Kidney (tissue), 14 donors: ENCODE data around the gene TCF4. TPM values are rescaled to one million over a fixed set of nuclear protein-coding genes. Genes with fewer than 3 reads are reported as not detected.

Experiments
- DNase-seq, 5 donors: peaks; one replicate each; pipeline ENCODE4 v3.0.0-alpha.2; 2013 to 2020
- FAIRE-seq: peaks from 2 replicates; lab custom pipeline; 2012; peaks lifted over from hg19 to GRCh38; lab: Jason Lieb, UNC
- H3K27ac ChIP-seq, 2 donors: one replicate each; pipeline ENCODE4 v1.7.0; 2013; ENCODE audit warnings: low read depth in 2 of 2, low read length in 2 of 2, inconsistent platforms in 1 of 2
- H3K27me3 ChIP-seq: one replicate; pipeline ENCODE4 v1.7.1; 2013; ENCODE audit warnings: low read length, inconsistent platforms; ENCODE audit not compliant: control insufficient read depth, insufficient read depth
- H3K36me3 ChIP-seq, 3 donors: one replicate each; pipeline versions ENCODE4 v1.7.0 to v1.7.1; 2013; ENCODE audit warnings: low read length in 3 of 3, control low read depth in 1 of 3, inconsistent platforms in 1 of 3; ENCODE audit not compliant: insufficient read depth in 3 of 3, control insufficient read depth in 2 of 3
- H3K4me1 ChIP-seq, 3 donors: one replicate each; pipeline versions ENCODE4 v1.7.0 to v1.7.1; 2013; ENCODE audit warnings: low read length in 3 of 3, inconsistent platforms in 1 of 3, low read depth in 1 of 3; ENCODE audit not compliant: control insufficient read depth in 2 of 3, insufficient read depth in 2 of 3
- H3K4me3 ChIP-seq, 3 donors: one replicate each; pipeline versions ENCODE4 v1.7.0 to v1.8.1; 2013; ENCODE audit warnings: low read length in 3 of 3, control low read depth in 1 of 3, inconsistent platforms in 1 of 3
- H3K9ac ChIP-seq, 3 donors: one replicate each; pipeline versions ENCODE4 v1.7.0 to v1.7.1; 2013; ENCODE audit warnings: low read length in 3 of 3, control low read depth in 1 of 3, inconsistent platforms in 1 of 3
- H3K9me3 ChIP-seq, 3 donors: one replicate each; pipeline versions ENCODE4 v1.7.0 to v1.7.1; 2013; ENCODE audit warnings: low read length in 3 of 3, control low read depth in 1 of 3, inconsistent platforms in 1 of 3; ENCODE audit not compliant: control insufficient read depth in 2 of 3, insufficient read depth in 1 of 3
- CTCF ChIP-seq: IDR thresholded peaks from 3 replicates; pipeline ENCODE4 v1.5.1; 2012; ENCODE audit warnings: mild to moderate bottlenecking, moderate library complexity, borderline replicate concordance; ENCODE audit not compliant: insufficient read depth; ENCODE audit errors: extremely low read depth
- intact Hi-C: fragments of 100-400 bp; cut with DNase I; formaldehyde crosslinking; loops from one replicate; pipeline ENCODE4 v1.11.1; 2022
- microRNA-seq: library from miRNA; unstranded; fragments of <30 nt; microRNA quantifications from one replicate; pipeline ENCODE4 v1.2.0, GENCODE V29; 2020
- polyA plus RNA-seq: library from polyadenylated mRNA; stranded (reverse); fragments of 350-450 nt; fragmentation: Illumina TruSeq; extraction: RNeasy Lipid Tissue Mini Kit (QIAGEN cat#74804); gene quantifications from one replicate; pipeline ENCODE4 v1.2.3, GENCODE V29; 2014; ENCODE audit warnings: low read depth, low replicate concordance; ENCODE audit not compliant: insufficient read depth
- total RNA-seq: library from RNA; stranded (reverse); fragmentation: NEBNext Ultra II Directional; extraction: Animal tissue kit (Norgen Biotek cat#: 25700); gene quantifications from one replicate; pipeline ENCODE4 v1.2.1, GENCODE V29; 2021
- donor health status: control.
- donor health status: control.
- donor health status: control.
- donor health status: control.
- donor health status: control.
- donor health status: DM: yes; HTN: yes; CAD: no.
- donor health status: Normal renal cell carcinoma (clear cell type).

TCF4 gene
- total and polyA plus RNA-seq, 2 donors from 2014 or later, result 4.4 to 60.3 TPM

- DNase-seq, result no peak
- Histone ChIP-seq H3K27ac (no peak overlapping the region), H3K4me3 (no peak overlapping the region), H3K9ac (no peak overlapping the region), H3K4me1 (no peaks in the 10 kb centered on the region), H3K36me3 (no peaks in the 10 kb centered on the region), H3K9me3 (no peaks in the 10 kb centered on the region), H3K27me3 (no peaks in the 10 kb centered on the region)
- TF ChIP-seq CTCF, result no peak
- FAIRE-seq, result no peak
- intact Hi-C loops, result no loop called here
Observed at GRCh38 chr18:55179835-55180234, 408.2 kb downstream of the TCF4 start.

GRCh38 chr18:55179425-55179824, 408.6 kb downstream of the TCF4 start:
- FAIRE-seq (no peak), DNase-seq (no peak)
- Histone ChIP-seq H3K9me3 (no peaks in the 10 kb centered on the region), H3K9ac (no peak overlapping the region), H3K27me3 (no peaks in the 10 kb centered on the region), H3K36me3 (no peaks in the 10 kb centered on the region), H3K4me3 (no peak overlapping the region), H3K27ac (no peak overlapping the region), H3K4me1 (no peaks in the 10 kb centered on the region)
- intact Hi-C loops, result no loop called here
- TF ChIP-seq CTCF, result no peak

- DNase-seq (no peak), FAIRE-seq (peak; percentile 8)
- no peak for TF ChIP-seq CTCF
- no peaks in the 10 kb centered on the region for H3K4me1 ChIP-seq
- intact Hi-C loops, result no loop called here
- no peak overlapping the region for H3K27ac ChIP-seq
- H3K36me3 ChIP-seq, result no peaks in the 10 kb centered on the region
- H3K9ac ChIP-seq, result no peak overlapping the region
- H3K4me3 ChIP-seq, result no peak overlapping the region
- no peaks in the 10 kb centered on the region for H3K9me3 ChIP-seq
- H3K27me3 ChIP-seq, result no peaks in the 10 kb centered on the region
Observed at GRCh38 chr18:55173291-55173690, 414.7 kb downstream of the TCF4 start.

Small RNA genes within 50 kb of the gene (microRNA-seq; reads per million reads assigned to microRNA genes)
- not detected for gene MIR4529
